ENCODE results near the gene FANK1. TPM values are rescaled to one million over a fixed set of nuclear protein-coding genes. Genes with fewer than 3 reads are reported as not detected.
"Not testable (repeated sequence)": the region's sequence is repeated elsewhere in the genome, so short reads cannot be mapped to it uniquely, and the experiment has no call there.

The FANK1 gene
- total RNA-seq, 2 experiments from 2014 or later: not detected

DNA sequence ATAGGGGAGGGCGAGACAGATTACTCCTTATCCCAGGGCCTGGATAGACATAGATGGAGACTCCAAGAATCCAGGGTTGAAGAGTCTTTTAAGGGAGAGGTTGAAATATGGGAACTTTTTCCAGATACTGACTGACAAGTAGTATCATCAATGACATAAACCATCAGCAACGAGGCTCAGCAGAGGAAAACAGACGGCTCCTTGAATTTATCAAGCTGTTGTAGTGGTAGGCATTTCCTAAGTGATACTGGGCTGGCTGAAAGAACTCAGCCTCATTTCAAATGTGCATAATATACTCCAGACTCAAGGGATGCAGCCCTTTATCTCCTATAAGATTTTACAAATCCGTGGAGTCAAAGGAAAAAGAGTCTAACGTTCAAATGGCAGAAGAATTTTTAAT, 150.5 kb downstream of the FANK1 start:
- Mint-ChIP-seq H3K4me1 (ENCODE audit: low read depth) (peaks cover 5% of the 10 kb centered on the region), H3K9me3 (ENCODE audit: insufficient read depth) (no peaks in the 10 kb centered on the region), H3K4me3 (no peak overlapping the region), H3K36me3 (ENCODE audit: low read depth) (no peaks in the 10 kb centered on the region), H3K27ac (no peak overlapping the region), H3K27me3 (ENCODE audit: low read depth) (no peaks in the 10 kb centered on the region)
- CTCF ChIA-PET: no interaction called here
- no peak for ATAC-seq
- POLR2A ChIA-PET: no interaction called here
- no peak for DNase-seq

DNA sequence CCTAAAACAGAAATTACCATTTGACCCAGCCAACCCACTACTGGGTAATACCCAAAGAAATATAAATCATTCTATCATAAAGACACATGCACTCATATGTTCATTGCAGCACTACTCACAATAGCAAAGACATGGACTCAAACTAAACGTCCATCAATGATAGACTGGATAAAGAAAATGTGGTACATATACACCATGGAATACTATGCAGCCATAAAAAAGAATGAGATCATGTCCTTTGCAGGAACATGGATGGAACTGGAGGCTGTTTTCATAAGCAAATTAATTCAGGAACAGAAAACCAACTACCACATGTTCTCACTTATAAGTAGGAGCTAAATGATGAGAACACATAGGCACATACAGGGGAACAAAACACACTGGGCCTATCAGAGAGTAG, 151.4 kb downstream of the FANK1 start:
- H3K27ac Mint-ChIP-seq, CTCF ChIA-PET, ATAC-seq: not testable (repeated sequence)

DNA sequence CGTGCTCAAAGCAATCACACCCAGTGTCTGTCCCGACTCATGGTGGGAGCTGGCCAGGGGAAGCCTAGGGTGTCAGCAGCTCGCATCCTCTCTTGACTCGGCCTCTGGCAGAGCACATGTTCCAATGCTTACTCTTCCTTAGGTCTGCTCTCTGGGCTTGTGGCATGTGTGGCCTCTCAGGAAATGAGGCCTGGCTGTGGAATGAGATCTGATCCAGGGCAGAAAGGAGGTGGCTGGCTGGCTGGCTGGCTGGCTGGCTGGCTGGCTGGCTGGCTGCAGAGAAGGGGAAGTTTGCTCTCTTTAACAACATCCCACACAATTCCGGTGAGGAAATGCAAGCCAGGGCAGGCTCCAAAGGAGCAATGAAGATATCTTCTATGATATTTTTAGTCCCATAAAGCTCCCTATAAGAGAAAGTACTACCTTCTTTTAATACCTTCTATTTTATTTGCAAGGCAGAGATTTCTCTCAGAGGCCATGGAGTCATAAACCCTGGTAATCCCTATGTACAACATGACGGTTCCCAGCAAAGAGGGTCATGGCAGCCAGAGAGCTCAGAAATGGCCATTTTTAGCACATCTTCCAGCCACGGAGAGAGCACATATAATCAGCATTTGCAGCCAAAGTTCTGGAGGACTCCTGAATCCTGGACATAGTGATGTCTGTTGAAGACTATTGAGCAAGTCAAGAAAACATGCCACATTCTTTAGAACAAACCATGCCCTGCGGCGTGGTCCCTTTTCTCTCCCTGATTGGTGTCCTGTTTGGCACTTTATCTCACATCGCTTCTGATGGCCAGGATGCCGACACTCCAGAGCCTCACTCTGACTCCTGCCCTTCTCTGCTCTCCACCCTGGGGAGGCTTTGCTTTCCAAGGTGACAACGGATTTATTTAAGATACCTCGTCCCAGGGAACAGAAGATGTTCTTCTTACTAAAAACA, 153.7 kb downstream of the FANK1 start:
- ChIA-PET POLR2A (no interaction called here), CTCF (no interaction called here)
- Mint-ChIP-seq H3K4me3 (no peak overlapping the region), H3K36me3 (ENCODE audit: low read depth) (no peaks in the 10 kb centered on the region), H3K9me3 (ENCODE audit: insufficient read depth) (no peaks in the 10 kb centered on the region), H3K27me3 (ENCODE audit: low read depth) (no peaks in the 10 kb centered on the region), H3K27ac (no peak overlapping the region), H3K4me1 (ENCODE audit: low read depth) (no peaks in the 10 kb centered on the region)
- ATAC-seq: no peak
- no peak for DNase-seq

More for the DNA sequence above, 151.4 kb downstream of the FANK1 start:
- POLR2A ChIA-PET; H3K36me3 Mint-ChIP-seq (ENCODE audit: low read depth); DNase-seq; H3K27me3 Mint-ChIP-seq (ENCODE audit: low read depth); H3K4me1 Mint-ChIP-seq (ENCODE audit: low read depth); H3K9me3 Mint-ChIP-seq (ENCODE audit: insufficient read depth); H3K4me3 Mint-ChIP-seq: not testable (repeated sequence)

DNA sequence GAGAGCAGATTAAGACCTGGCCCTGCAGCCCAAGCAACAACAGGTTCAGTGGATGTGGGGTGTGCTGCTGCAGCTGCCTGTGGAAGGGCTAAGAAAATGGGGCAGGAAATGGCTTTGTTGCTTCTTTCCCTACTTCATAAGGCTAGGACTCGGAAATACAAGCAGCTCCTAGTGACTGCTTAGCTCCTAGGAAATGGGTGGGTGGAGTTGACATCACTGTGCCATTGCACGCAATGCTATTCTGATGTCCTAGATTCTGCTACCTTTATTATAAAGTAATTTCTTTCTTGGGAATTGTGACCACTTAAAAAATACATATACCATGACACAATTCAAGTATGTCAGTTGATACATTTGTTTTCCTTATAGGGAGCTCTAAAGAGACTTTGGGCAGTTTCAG, 155.8 kb downstream of the FANK1 start:
- ATAC-seq (no peak), DNase-seq (no peak)
- H3K27me3 Mint-ChIP-seq (ENCODE audit: low read depth): no peaks in the 10 kb centered on the region
- H3K27ac Mint-ChIP-seq: no peak overlapping the region
- CTCF ChIA-PET: no interaction called here
- no peaks in the 10 kb centered on the region for H3K36me3 Mint-ChIP-seq (ENCODE audit: low read depth)
- POLR2A ChIA-PET: no interaction called here
- no peaks in the 10 kb centered on the region for H3K4me1 Mint-ChIP-seq (ENCODE audit: low read depth)
- no peaks in the 10 kb centered on the region for H3K9me3 Mint-ChIP-seq (ENCODE audit: insufficient read depth)
- H3K4me3 Mint-ChIP-seq: no peak overlapping the region

DNA sequence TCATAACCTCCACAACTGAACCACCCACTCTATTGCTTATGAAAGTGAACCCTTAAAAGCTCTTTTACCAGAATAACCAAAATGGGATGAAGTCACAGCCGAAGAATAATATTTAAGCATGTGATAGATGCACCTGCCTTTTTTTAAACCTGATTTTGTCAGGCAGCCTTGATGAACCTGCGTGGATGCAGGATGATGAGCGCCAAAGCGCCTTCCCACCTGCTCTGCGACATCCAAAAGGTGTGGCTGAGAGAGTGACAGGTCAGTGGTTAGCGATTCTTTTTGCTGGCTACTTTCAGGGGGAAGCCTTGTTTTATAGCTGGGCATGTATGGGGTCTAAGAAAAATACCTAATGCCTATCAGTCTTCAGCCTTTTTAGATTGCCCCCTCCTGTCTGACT, 157.8 kb downstream of the FANK1 start:
- no peak overlapping the region for H3K4me3 Mint-ChIP-seq

GRCh38 chr10:126057494-126057893, 161.1 kb downstream of the FANK1 start:
- POLR2A ChIA-PET: no interaction called here
- H3K4me3 Mint-ChIP-seq: no peak overlapping the region
- H3K27me3 Mint-ChIP-seq (ENCODE audit: low read depth): no peaks in the 10 kb centered on the region
- ATAC-seq (no peak), DNase-seq (no peak)
- CTCF ChIA-PET: no interaction called here
- H3K9me3 Mint-ChIP-seq (ENCODE audit: insufficient read depth): no peaks in the 10 kb centered on the region
- H3K4me1 Mint-ChIP-seq (ENCODE audit: low read depth): no peaks in the 10 kb centered on the region
- no peak overlapping the region for H3K27ac Mint-ChIP-seq
- H3K36me3 Mint-ChIP-seq (ENCODE audit: low read depth): no peaks in the 10 kb centered on the region

More for the DNA sequence above, 157.8 kb downstream of the FANK1 start:
- DNase-seq (no peak), ATAC-seq (no peak)
- no peaks in the 10 kb centered on the region for H3K9me3 Mint-ChIP-seq (ENCODE audit: insufficient read depth)
- H3K27me3 Mint-ChIP-seq (ENCODE audit: low read depth): no peaks in the 10 kb centered on the region
- H3K27ac Mint-ChIP-seq: no peak overlapping the region
- H3K4me1 Mint-ChIP-seq (ENCODE audit: low read depth): no peaks in the 10 kb centered on the region
- CTCF ChIA-PET: no interaction called here
- POLR2A ChIA-PET: no interaction called here
- no peaks in the 10 kb centered on the region for H3K36me3 Mint-ChIP-seq (ENCODE audit: low read depth)

DNA sequence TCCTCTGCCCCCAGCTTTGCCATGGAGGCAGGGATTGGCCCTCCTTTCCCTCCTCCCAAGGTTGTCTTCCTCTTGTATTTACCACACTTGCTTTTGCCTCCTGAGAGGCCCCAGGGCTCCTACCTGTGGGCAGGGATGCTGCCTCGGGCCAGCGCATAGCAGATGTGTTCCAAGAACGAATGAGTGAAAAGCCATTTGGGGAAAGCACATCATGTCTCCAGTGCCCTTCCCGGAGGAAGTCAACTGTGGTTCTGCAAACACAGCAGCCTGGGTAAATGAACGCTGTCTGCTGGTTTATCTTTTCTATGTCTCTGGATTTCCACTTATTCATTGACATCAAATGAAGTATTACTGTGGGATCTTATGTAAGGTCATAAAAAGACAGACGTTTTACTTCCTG, 161.7 kb downstream of the FANK1 start:
- H3K4me1 Mint-ChIP-seq (ENCODE audit: low read depth): no peaks in the 10 kb centered on the region
- ATAC-seq: no peak
- no peak overlapping the region for H3K27ac Mint-ChIP-seq
- H3K9me3 Mint-ChIP-seq (ENCODE audit: insufficient read depth): no peaks in the 10 kb centered on the region
- H3K27me3 Mint-ChIP-seq (ENCODE audit: low read depth): no peaks in the 10 kb centered on the region
- ChIA-PET CTCF (no interaction called here), POLR2A (no interaction called here)
- DNase-seq: no peak
- H3K4me3 Mint-ChIP-seq: no peak overlapping the region
- H3K36me3 Mint-ChIP-seq (ENCODE audit: low read depth): no peaks in the 10 kb centered on the region

- Mint-ChIP-seq H3K4me1 (ENCODE audit: low read depth) (no peaks in the 10 kb centered on the region), H3K9me3 (ENCODE audit: insufficient read depth) (no peaks in the 10 kb centered on the region), H3K36me3 (ENCODE audit: low read depth) (no peaks in the 10 kb centered on the region), H3K27me3 (ENCODE audit: low read depth) (no peaks in the 10 kb centered on the region), H3K4me3 (no peak overlapping the region), H3K27ac (no peak overlapping the region)
- POLR2A ChIA-PET: no interaction called here
- CTCF ChIA-PET: no interaction called here
- ATAC-seq (no peak), DNase-seq (no peak)
Observed at GRCh38 chr10:126058507-126058906, 162.1 kb downstream of the FANK1 start.

Other genes with a start within 250 kb of the FANK1 start
- gene TEX36, start 213.4 kb upstream of the FANK1 start, total RNA-seq: not detected
- 10 to 100 TPM; 33.7 to 34.1 TPM for gene EDRF1, start 176.9 kb upstream of the FANK1 start, total RNA-seq
- not detected for gene MMP21, start 120.7 kb upstream of the FANK1 start, total RNA-seq
- 10 to 100 TPM; 42.3 to 45.7 TPM for gene UROS, start 73.3 kb upstream of the FANK1 start, total RNA-seq
- 10 to 100 TPM; 59.8 to 66.0 TPM for gene BCCIP, start 73.0 kb upstream of the FANK1 start, total RNA-seq
- 10 to 100 TPM; 14.0 to 14.2 TPM for gene DHX32, start 15.3 kb upstream of the FANK1 start, total RNA-seq

All from activated CD8-positive, alpha-beta T cell treated with anti-CD3 and anti-CD28 coated beads, Interleukin-2, amount 10 ng/mL, durations not matched to agents 7 days and 5 days (primary cell).